ENCODE results near the gene MICU1. TPM values are rescaled to one million over a fixed set of nuclear protein-coding genes. Genes with fewer than 3 reads are reported as not detected.

MICU1 gene
- total RNA-seq, 3 donors from 2014 or later (not counting 1 experiment from before 2014, with no cell fraction given): 27.9 to 30.9 (median 29.4) TPM

- H3K36me3 ChIP-seq (ENCODE audit: control insufficient read depth, insufficient read depth, low read length): peaks cover 9% of the 10 kb centered on the region
- Mint-ChIP-seq H3K27ac (no peak overlapping the region), H3K4me3 (no peak overlapping the region)
Measured at GRCh38 chr10:72423426-72423825, 202.5 kb downstream of the MICU1 start.

GRCh38 chr10:72421885-72422540 is 203.9 kb downstream of the MICU1 start:
- Mint-ChIP-seq H3K4me1 (no peaks in the 10 kb centered on the region), H3K4me3 (no peak overlapping the region), H3K9me3 (peaks cover 2 to 4% of the 10 kb centered on the region in 2 donors), H3K27me3 (ENCODE audit: low read depth in 2 of 2) (no peaks in the 10 kb centered on the region), H3K27ac (no peak overlapping the region), H3K36me3 (peaks cover 13% of the 10 kb centered on the region)
- Histone ChIP-seq H3K27me3 (ENCODE audit: control insufficient read depth, insufficient read depth, low read length) (no peaks in the 10 kb centered on the region), H3K9me3 (ENCODE audit: control insufficient read depth, insufficient read depth, low read length) (peaks cover 3% of the 10 kb centered on the region), H3K4me3 (ENCODE audit: low read length) (no peak overlapping the region), H3K36me3 (ENCODE audit: control insufficient read depth, insufficient read depth, low read length) (peaks cover 9% of the 10 kb centered on the region), H3K4me1 (ENCODE audit: control insufficient read depth, insufficient read depth, low read length) (no peaks in the 10 kb centered on the region), H3K27ac (ENCODE audit: low read length) (no peak overlapping the region)
- TF ChIP-seq CTCF (IDR thresholded peaks at IDR 0.05): no peak
- no peak for ATAC-seq
- no peak for DNase-seq
- WGBS (ENCODE audit: insufficient coverage): 100% methylated on average over 1 of the region's 1 CpG
- intact Hi-C loops (cut with micrococcal nuclease): no loop called here

More at GRCh38 chr10:72423426-72423825, 202.5 kb downstream of the MICU1 start:
- no peaks in the 10 kb centered on the region for H3K4me1 Mint-ChIP-seq
- no peaks in the 10 kb centered on the region for H3K27me3 Mint-ChIP-seq (ENCODE audit: low read depth in 2 of 2)
- intact Hi-C loops (cut with micrococcal nuclease): no loop called here
- Histone ChIP-seq H3K9me3 (ENCODE audit: control insufficient read depth, insufficient read depth, low read length) (peaks cover 3% of the 10 kb centered on the region), H3K4me1 (ENCODE audit: control insufficient read depth, insufficient read depth, low read length) (no peaks in the 10 kb centered on the region), H3K4me3 (ENCODE audit: low read length) (no peak overlapping the region), H3K27me3 (ENCODE audit: control insufficient read depth, insufficient read depth, low read length) (no peaks in the 10 kb centered on the region), H3K27ac (ENCODE audit: low read length) (no peak overlapping the region)
- DNase-seq (no peak), ATAC-seq (no peak)
- peaks cover 13% of the 10 kb centered on the region for H3K36me3 Mint-ChIP-seq
- WGBS (ENCODE audit: insufficient coverage): 98% methylated on average over 2 of the region's 3 CpGs
- H3K9me3 Mint-ChIP-seq: peaks cover 2 to 4% of the 10 kb centered on the region in 2 donors
- no peak for TF ChIP-seq CTCF (IDR thresholded peaks at IDR 0.05)

GRCh38 chr10:72419241-72419640 is 206.6 kb downstream of the MICU1 start:
- no peak overlapping the region for H3K4me3 ChIP-seq (ENCODE audit: low read length)
- ATAC-seq: no peak
- H3K27ac ChIP-seq (ENCODE audit: low read length): no peak overlapping the region
- no peak for DNase-seq
- H3K27ac Mint-ChIP-seq: no peak overlapping the region
- peaks cover 13% of the 10 kb centered on the region for H3K36me3 Mint-ChIP-seq
- peaks cover 3% of the 10 kb centered on the region for H3K9me3 ChIP-seq (ENCODE audit: control insufficient read depth, insufficient read depth, low read length)
- WGBS (ENCODE audit: insufficient coverage): no CpG with 5 or more reads among the region's 2 CpGs
- H3K4me1 Mint-ChIP-seq: no peaks in the 10 kb centered on the region
- H3K4me1 ChIP-seq (ENCODE audit: control insufficient read depth, insufficient read depth, low read length): no peaks in the 10 kb centered on the region
- no peaks in the 10 kb centered on the region for H3K27me3 ChIP-seq (ENCODE audit: control insufficient read depth, insufficient read depth, low read length)
- intact Hi-C loops (cut with micrococcal nuclease): no loop called here
- no peak overlapping the region for H3K4me3 Mint-ChIP-seq
- H3K36me3 ChIP-seq (ENCODE audit: control insufficient read depth, insufficient read depth, low read length): peaks cover 9% of the 10 kb centered on the region
- H3K9me3 Mint-ChIP-seq: peaks cover 2 to 4% of the 10 kb centered on the region in 2 donors
- TF ChIP-seq CTCF (IDR thresholded peaks at IDR 0.05): no peak
- no peaks in the 10 kb centered on the region for H3K27me3 Mint-ChIP-seq (ENCODE audit: low read depth in 2 of 2)

- H3K36me3 Mint-ChIP-seq: peaks cover 13% of the 10 kb centered on the region
- 90% methylated on average over 3 of the region's 3 CpGs for WGBS (ENCODE audit: insufficient coverage)
- no peak for ATAC-seq
Measured at GRCh38 chr10:72418679-72419078, 207.2 kb downstream of the MICU1 start.

More at GRCh38 chr10:72418679-72419078, 207.2 kb downstream of the MICU1 start:
- no peaks in the 10 kb centered on the region for H3K27me3 ChIP-seq (ENCODE audit: control insufficient read depth, insufficient read depth, low read length)
- no peaks in the 10 kb centered on the region for H3K4me1 Mint-ChIP-seq
- no peak for TF ChIP-seq CTCF (IDR thresholded peaks at IDR 0.05)
- intact Hi-C loops (cut with micrococcal nuclease): no loop called here
- H3K27ac ChIP-seq (ENCODE audit: low read length): no peak overlapping the region
- no peak for DNase-seq
- peaks cover 9% of the 10 kb centered on the region for H3K36me3 ChIP-seq (ENCODE audit: control insufficient read depth, insufficient read depth, low read length)
- H3K4me3 Mint-ChIP-seq: no peak overlapping the region
- no peak overlapping the region for H3K27ac Mint-ChIP-seq
- no peak overlapping the region for H3K4me3 ChIP-seq (ENCODE audit: low read length)
- H3K9me3 Mint-ChIP-seq: peaks cover 2 to 4% of the 10 kb centered on the region in 2 donors
- H3K4me1 ChIP-seq (ENCODE audit: control insufficient read depth, insufficient read depth, low read length): no peaks in the 10 kb centered on the region
- H3K9me3 ChIP-seq (ENCODE audit: control insufficient read depth, insufficient read depth, low read length): peaks cover 3% of the 10 kb centered on the region
- H3K27me3 Mint-ChIP-seq (ENCODE audit: low read depth in 2 of 2): no peaks in the 10 kb centered on the region

Measured in natural killer cell (primary cell).